Measurements from ENCODE around the gene DRAM2. TPM values are rescaled to one million over a fixed set of nuclear protein-coding genes. Genes with fewer than 3 reads are reported as not detected.
A peak's percentile ranks its signal among the peaks of the same experiment; 100 is the strongest.

DRAM2 gene
- 47.3 and 56.1 TPM in 2 replicates for total RNA-seq (2014; rRNA removed; shearing (Covaris generic))

DNA sequence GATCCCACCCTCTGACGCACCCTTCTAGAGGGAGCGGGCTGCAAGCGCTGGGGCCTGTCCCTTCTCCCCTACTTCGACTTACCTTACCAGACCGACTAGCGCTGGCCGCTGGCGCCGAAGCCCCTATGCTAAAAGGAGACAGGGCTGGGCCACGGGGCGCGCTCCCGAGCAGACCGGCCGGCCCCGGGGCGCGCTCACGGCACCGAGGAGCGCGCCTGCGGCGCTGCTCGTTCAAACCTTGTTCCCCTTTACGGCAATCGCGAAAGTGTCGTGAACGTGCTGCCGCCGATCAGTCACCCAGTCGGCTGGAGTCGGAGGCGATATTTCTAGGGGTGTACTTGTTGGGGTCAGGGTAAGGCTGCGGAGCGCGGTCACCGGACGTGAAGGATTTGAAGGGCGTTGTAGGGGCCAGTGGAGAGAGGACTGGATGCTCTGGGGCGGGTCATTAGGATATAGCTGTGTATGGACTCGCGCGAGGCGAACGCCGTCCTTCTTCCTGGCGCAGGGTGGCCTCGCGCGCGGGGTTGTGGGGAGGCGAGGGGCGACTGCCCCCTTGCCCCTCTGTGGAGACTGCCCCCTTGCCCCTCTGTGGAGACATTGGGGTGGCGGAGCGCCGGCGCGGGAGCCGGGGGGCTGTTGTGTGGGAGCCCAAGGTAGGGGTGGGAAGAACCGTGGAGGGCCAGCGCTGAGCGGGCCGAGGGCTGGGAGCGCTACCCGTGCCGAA, at the start of gene DRAM2, which contains the start of gene CEPT1:
Gene DRAM2 (minus strand): TSS at position 138 of the 724 bp plus-strand sequence. CDS start 8,539 bp downstream, outside the sequence.
Gene CEPT1 (plus strand): TSS at position 268 of the 724 bp plus-strand sequence. CDS start 7,492 bp downstream, outside the sequence.
- H3K4me3 ChIP-seq = peak within 1 kb of the TSS; percentile 89
- H3K36me3 ChIP-seq = peaks cover 15% of the 10 kb centered on the region; the same call in 1 of the 2 replicates
- peak within 1 kb of the TSS; percentile 86 for H3K27ac ChIP-seq
- no peaks in the 10 kb centered on the region for H3K27me3 ChIP-seq
- H3K9me3 ChIP-seq (replicated peaks) = no peaks in the 10 kb centered on the region
- peaks cover 4% of the 10 kb centered on the region; the same call in 1 of the 2 replicates for H3K4me1 ChIP-seq
- peak; percentile 96 to 97 for DNase-seq

DNA sequence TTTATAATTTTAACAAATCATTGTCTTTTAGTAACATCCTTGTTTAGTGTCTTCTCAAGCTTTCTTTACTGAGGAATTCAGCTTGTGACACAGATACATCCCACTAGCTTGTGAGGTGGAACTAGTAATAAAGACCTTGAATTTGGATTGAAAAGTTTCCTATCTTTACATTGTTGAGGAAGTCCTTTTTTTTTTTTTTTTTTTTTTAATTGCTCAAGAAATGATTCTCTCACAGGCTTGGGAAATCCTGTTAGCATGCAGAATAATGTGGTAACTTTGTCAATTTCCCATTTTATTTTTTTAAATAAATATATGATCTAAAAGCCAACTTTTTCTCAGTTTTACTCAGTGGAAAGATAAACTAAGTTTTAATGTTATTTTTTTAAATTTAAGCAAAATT, 44.8 kb upstream of the DRAM2 start:
- H3K27ac ChIP-seq = no peak overlapping the region
- H3K36me3 ChIP-seq = peaks cover 31% of the 10 kb centered on the region
- H3K4me1 ChIP-seq = no peaks in the 10 kb centered on the region
- no peaks in the 10 kb centered on the region for H3K9me3 ChIP-seq (replicated peaks)
- H3K4me3 ChIP-seq = no peak overlapping the region
- no peaks in the 10 kb centered on the region for H3K27me3 ChIP-seq
- DNase-seq = no peak

DNA sequence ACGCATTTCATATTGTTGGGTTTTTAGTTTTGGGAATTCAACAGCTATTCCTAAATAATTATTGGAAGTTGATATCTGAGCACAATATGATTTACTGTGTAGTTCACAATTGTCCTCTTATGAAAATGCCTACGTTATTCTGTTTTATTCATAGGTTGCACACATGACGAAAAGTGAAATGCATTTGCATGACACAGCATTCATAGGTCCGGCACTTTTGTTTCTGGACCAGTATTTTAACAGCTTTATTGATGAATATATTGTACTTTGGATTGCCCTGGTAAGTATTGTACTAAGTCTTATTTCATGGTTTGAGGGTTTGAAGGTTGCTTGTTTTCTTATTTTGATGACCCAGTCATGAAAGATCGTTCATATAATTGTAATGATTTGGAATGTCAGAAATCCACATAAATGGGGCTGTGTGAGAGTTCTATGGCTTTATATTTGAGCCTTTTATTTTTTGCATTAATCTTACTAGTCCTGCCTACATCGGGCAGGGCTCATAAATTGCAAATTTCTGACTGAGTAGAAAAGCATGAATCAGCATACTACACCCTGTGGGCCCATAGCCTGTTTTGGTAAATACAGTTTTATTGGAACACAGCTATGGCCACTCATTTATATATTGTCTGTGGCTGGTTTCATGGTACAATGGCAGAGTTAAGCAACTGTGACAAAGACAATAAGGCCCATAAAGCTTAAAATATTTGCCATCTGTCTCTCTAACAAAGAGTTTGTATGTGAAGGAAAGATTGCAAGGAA, 43.6 kb upstream of the DRAM2 start:
- no peak for DNase-seq
- Histone ChIP-seq H3K4me3 (no peak overlapping the region), H3K36me3 (peaks cover 36% of the 10 kb centered on the region), H3K4me1 (no peaks in the 10 kb centered on the region), H3K9me3 (replicated peaks) (no peaks in the 10 kb centered on the region), H3K27me3 (no peaks in the 10 kb centered on the region), H3K27ac (no peak overlapping the region)

- H3K36me3 ChIP-seq = peaks cover 28% of the 10 kb centered on the region
Observed at GRCh38 chr1:111182052-111182451, 42.2 kb upstream of the DRAM2 start.

GRCh38 chr1:111179968-111180533, 40.2 kb upstream of the DRAM2 start:
- Histone ChIP-seq H3K36me3 (peaks cover 30% of the 10 kb centered on the region), H3K9me3 (replicated peaks) (no peaks in the 10 kb centered on the region), H3K4me1 (no peaks in the 10 kb centered on the region), H3K4me3 (no peak overlapping the region), H3K27ac (no peak overlapping the region), H3K27me3 (no peaks in the 10 kb centered on the region)
- DNase-seq = no peak

More at GRCh38 chr1:111182052-111182451, 42.2 kb upstream of the DRAM2 start:
- Histone ChIP-seq H3K4me3 (no peak overlapping the region), H3K9me3 (replicated peaks) (no peaks in the 10 kb centered on the region), H3K4me1 (no peaks in the 10 kb centered on the region), H3K27ac (no peak overlapping the region), H3K27me3 (no peaks in the 10 kb centered on the region)
- DNase-seq = no peak

- Histone ChIP-seq H3K36me3 (peaks cover 22% of the 10 kb centered on the region), H3K27me3 (no peaks in the 10 kb centered on the region), H3K9me3 (replicated peaks) (no peaks in the 10 kb centered on the region), H3K4me1 (no peaks in the 10 kb centered on the region), H3K4me3 (no peak overlapping the region), H3K27ac (no peak overlapping the region)
- no peak for DNase-seq
Observed at GRCh38 chr1:111176678-111177077, 36.8 kb upstream of the DRAM2 start.

- no peaks in the 10 kb centered on the region for H3K27me3 ChIP-seq
- H3K27ac ChIP-seq = no peak overlapping the region
- H3K9me3 ChIP-seq (replicated peaks) = no peaks in the 10 kb centered on the region
- H3K4me3 ChIP-seq = no peak overlapping the region
- H3K4me1 ChIP-seq = no peaks in the 10 kb centered on the region
- H3K36me3 ChIP-seq = peaks cover 19% of the 10 kb centered on the region
- DNase-seq = no peak
Observed at GRCh38 chr1:111175349-111175748, 35.5 kb upstream of the DRAM2 start.

DNA sequence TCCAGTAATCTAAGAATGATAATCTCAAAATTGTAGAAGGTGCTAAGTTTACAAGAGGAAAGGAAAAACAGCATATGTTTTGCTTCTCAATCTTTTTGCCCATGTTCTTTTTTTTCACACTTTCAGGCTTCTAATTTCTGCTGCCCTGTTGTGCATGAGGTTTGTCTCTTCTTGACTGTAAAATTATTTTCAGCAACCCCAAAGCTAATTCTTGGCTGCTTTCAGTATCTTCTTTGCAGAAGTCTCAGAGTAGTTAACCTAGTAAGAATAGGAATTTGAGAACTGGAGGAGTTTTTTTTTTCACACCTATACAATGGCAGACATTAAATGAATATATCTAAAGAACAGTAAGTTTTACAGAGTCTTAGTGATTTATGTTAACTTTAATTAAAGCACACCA, 34.2 kb upstream of the DRAM2 start:
- Histone ChIP-seq H3K36me3 (peaks cover 25% of the 10 kb centered on the region), H3K27me3 (no peaks in the 10 kb centered on the region)

GRCh38 chr1:111172463-111172862, 32.6 kb upstream of the DRAM2 start:
- Histone ChIP-seq H3K4me1 (no peaks in the 10 kb centered on the region), H3K36me3 (peaks cover 25% of the 10 kb centered on the region), H3K4me3 (no peak overlapping the region), H3K27ac (no peak overlapping the region), H3K9me3 (replicated peaks) (no peaks in the 10 kb centered on the region), H3K27me3 (no peaks in the 10 kb centered on the region)
- DNase-seq = no peak

More for the DNA sequence above, 34.2 kb upstream of the DRAM2 start:
- no peak for DNase-seq
- Histone ChIP-seq H3K4me1 (no peaks in the 10 kb centered on the region), H3K27ac (no peak overlapping the region), H3K9me3 (replicated peaks) (no peaks in the 10 kb centered on the region), H3K4me3 (no peak overlapping the region)

GRCh38 chr1:111164151-111164550, 24.3 kb upstream of the DRAM2 start:
- Histone ChIP-seq H3K27me3 (no peaks in the 10 kb centered on the region), H3K27ac (no peak overlapping the region), H3K4me1 (peaks cover 3% of the 10 kb centered on the region; the same call in 1 of the 2 replicates), H3K4me3 (no peak overlapping the region), H3K9me3 (replicated peaks) (no peaks in the 10 kb centered on the region), H3K36me3 (peaks cover 29% of the 10 kb centered on the region)
- DNase-seq = no peak

- Histone ChIP-seq H3K27ac (no peak overlapping the region), H3K4me3 (no peak overlapping the region), H3K36me3 (peaks cover 27% of the 10 kb centered on the region), H3K4me1 (peaks cover 3% of the 10 kb centered on the region; the same call in 1 of the 2 replicates), H3K27me3 (no peaks in the 10 kb centered on the region), H3K9me3 (replicated peaks) (no peaks in the 10 kb centered on the region)
- no peak for DNase-seq
Observed at GRCh38 chr1:111163363-111163762, 23.5 kb upstream of the DRAM2 start.

- Histone ChIP-seq H3K36me3 (peaks cover 30% of the 10 kb centered on the region), H3K9me3 (replicated peaks) (no peaks in the 10 kb centered on the region), H3K27me3 (no peaks in the 10 kb centered on the region), H3K27ac (no peak overlapping the region), H3K4me3 (no peak overlapping the region), H3K4me1 (peaks cover 3% of the 10 kb centered on the region; the same call in 1 of the 2 replicates)
- DNase-seq = no peak
Observed at GRCh38 chr1:111162488-111162880, 22.6 kb upstream of the DRAM2 start.

GRCh38 chr1:111161843-111162487, 22.1 kb upstream of the DRAM2 start:
- H3K27me3 ChIP-seq = no peaks in the 10 kb centered on the region
- peaks cover 25% of the 10 kb centered on the region for H3K36me3 ChIP-seq
- H3K4me3 ChIP-seq = no peak overlapping the region
- H3K9me3 ChIP-seq (replicated peaks) = no peaks in the 10 kb centered on the region
- H3K27ac ChIP-seq = no peak overlapping the region
- H3K4me1 ChIP-seq = peaks cover 3% of the 10 kb centered on the region; the same call in 1 of the 2 replicates
- no peak for DNase-seq

DNA sequence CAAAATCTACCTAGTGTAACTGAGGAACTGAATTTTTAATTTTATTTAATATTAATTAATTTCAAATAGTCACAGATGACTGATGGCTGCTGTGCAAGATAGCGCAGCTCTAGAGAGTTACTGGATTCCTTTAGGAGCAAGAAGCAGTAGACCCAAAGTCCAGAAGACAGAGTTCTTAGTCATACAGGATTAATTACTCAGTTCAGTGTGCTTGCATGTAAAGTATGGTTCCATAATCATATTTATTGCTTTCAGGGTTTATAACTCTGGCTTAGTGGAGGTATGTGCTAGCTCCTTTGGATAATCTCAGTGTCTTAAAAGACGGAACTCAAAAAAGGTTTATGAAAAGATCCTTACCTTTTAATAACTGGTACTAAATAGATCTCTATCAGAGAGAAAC, 17.5 kb upstream of the DRAM2 start:
- DNase-seq = no peak
- no peak overlapping the region for H3K4me3 ChIP-seq
- no peaks in the 10 kb centered on the region for H3K9me3 ChIP-seq (replicated peaks)
- H3K27ac ChIP-seq = no peak overlapping the region
- peaks cover 3% of the 10 kb centered on the region; the same call in 1 of the 2 replicates for H3K4me1 ChIP-seq
- H3K27me3 ChIP-seq = no peaks in the 10 kb centered on the region
- H3K36me3 ChIP-seq = peaks cover 45% of the 10 kb centered on the region

Measured in SJCRH30 (cell line).